Hematopoietic multipotent progenitor cell treated with erythropoietin and hydrocortisone succinate and interleukin-3 and kit ligand, for 4 days (in vitro differentiated cells): Measurements from ENCODE around the gene LYZ.

ENCODE experiments used
- DNase-seq: peaks from one replicate; pipeline ENCODE4 v3.0.0-alpha.2; 2015

Gene LYZ

DNA sequence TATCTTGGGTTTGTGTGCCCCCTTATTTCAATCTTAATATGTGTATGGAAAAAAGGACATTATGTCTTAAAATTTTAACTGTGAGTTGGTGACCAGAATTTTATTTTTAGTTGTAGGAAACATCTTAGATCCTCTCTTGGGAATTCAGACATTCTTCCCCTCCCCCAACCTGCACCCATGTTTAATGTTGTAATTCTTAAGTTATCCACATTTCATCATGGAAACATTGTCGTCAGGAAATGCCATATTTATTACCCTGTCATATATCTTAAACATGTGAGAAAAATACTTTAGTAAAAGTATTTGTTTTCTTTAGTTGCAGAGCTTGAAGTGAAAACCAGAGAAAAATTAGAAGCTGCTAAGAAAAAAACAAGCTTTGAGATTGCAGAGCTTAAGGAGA is 41.6 kb downstream of the LYZ start:
- DNase-seq, result no peak

GRCh38 chr12:69392179-69392928 is 44.2 kb downstream of the LYZ start:
- no peak for DNase-seq

DNA sequence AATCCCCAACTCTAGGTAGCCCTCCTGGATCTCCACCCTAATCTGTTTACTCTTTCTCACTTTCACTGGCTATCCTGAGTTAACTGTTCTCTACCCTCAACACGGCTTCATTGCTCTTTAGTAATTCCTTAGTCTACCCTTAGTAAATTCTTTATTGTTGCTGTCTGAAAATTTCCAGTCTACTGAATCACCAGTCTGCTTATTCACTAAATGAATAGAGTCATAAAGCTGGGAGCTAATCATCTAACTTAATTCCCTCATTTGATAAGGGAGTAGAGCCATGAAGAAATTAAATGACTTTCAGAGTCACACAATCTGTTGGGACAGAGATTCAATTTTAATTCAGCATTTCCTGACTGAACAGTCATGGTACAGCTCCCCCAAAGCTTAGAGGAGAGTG is 47.9 kb downstream of the LYZ start:
- DNase-seq, result no peak

DNA sequence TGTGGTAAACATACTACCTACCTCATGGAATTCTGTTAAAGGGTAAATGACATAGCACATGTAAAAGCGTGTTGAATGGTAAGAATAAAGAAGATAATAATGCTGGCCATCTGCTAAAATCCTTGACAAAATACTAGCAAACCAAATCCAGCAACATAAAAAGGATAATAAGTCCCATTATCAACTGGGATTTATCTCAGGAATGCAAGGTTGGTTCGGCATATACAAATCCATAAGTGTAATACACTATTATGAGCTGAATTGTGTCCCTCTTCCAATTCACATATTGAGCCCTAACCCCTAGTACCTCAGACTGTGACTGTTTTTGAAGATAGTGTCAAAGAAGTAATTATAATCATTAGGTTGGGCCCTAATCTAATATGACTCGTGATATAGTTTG is 48.8 kb downstream of the LYZ start:
- no peak for DNase-seq

- DNase-seq, result no peak
Measured at GRCh38 chr12:69397978-69398377, 49.8 kb downstream of the LYZ start.

- no peak for DNase-seq
Measured at GRCh38 chr12:69401940-69402339, 53.8 kb downstream of the LYZ start.
